Chondrocyte (in vitro differentiated cells): ENCODE data around the gene ATP5ME. TPM values are rescaled to one million over a fixed set of nuclear protein-coding genes. Genes with fewer than 3 reads are reported as not detected.
A peak's percentile ranks its signal among the peaks of the same experiment; 100 is the strongest.

Experiments
- DNase-seq: peaks from one replicate; pipeline ENCODE4 v3.0.0; 2021; ENCODE audit warnings: mixed read lengths, low spot score
- H3K27ac Mint-ChIP-seq: one replicate; pipeline ENCODE4 v1.8.0; 2021; ENCODE audit warnings: mild to moderate bottlenecking, moderate library complexity, mixed read lengths; ENCODE audit not compliant: unreplicated experiment
- H3K27me3 Mint-ChIP-seq: 2 replicates; pipeline ENCODE4 v1.8.0; 2021; ENCODE audit warnings: low read depth, mixed read lengths
- H3K36me3 Mint-ChIP-seq: 2 replicates; pipeline ENCODE4 v1.8.0; 2021; ENCODE audit warnings: low read depth, mixed read lengths
- H3K4me1 Mint-ChIP-seq: 2 replicates; pipeline ENCODE4 v1.8.0; 2021; ENCODE audit warnings: low read depth, mild to moderate bottlenecking, mixed read lengths
- H3K4me3 Mint-ChIP-seq: one replicate; pipeline ENCODE4 v1.8.0; 2021; ENCODE audit warnings: mild to moderate bottlenecking, moderate library complexity, mixed read lengths; ENCODE audit not compliant: unreplicated experiment
- H3K9me3 Mint-ChIP-seq: 2 replicates; pipeline ENCODE4 v1.8.0; 2021; ENCODE audit warnings: low read depth, mixed read lengths
- CTCF ChIP-seq: fragments of 200-600 bp; sonication (generic); IDR thresholded peaks from 2 replicates; pipeline ENCODE4 v1.5.0; 2021; ENCODE audit warnings: antibody characterized with exemption, mild to moderate bottlenecking, moderate library complexity
- total RNA-seq: library from RNA; stranded (reverse); gene quantifications from 3 replicates; pipeline ENCODE4 v1.2.1, GENCODE V29; 2021

Gene ATP5ME
- total RNA-seq, 1 donor from 2014 or later: 240 TPM

GRCh38 chr4:681736-682451, 7.8 kb upstream of the ATP5ME start:
- DNase-seq: no peak
- Mint-ChIP-seq H3K36me3 (no peaks in the 10 kb centered on the region), H3K27ac (no peak overlapping the region), H3K9me3 (no peaks in the 10 kb centered on the region), H3K4me3 (peak overlapping the region; percentile 25), H3K4me1 (peaks cover 12% of the 10 kb centered on the region), H3K27me3 (no peaks in the 10 kb centered on the region)
- TF ChIP-seq CTCF: no peak

GRCh38 chr4:680928-681645, 7.0 kb upstream of the ATP5ME start:
- H3K9me3 Mint-ChIP-seq: no peaks in the 10 kb centered on the region
- H3K27me3 Mint-ChIP-seq: no peaks in the 10 kb centered on the region
- H3K4me3 Mint-ChIP-seq: peak overlapping the region; percentile 61
- peaks cover 12% of the 10 kb centered on the region for H3K4me1 Mint-ChIP-seq
- no peaks in the 10 kb centered on the region for H3K36me3 Mint-ChIP-seq
- no peak overlapping the region for H3K27ac Mint-ChIP-seq
- DNase-seq: no peak
- TF ChIP-seq CTCF: no peak

- DNase-seq: no peak
- Mint-ChIP-seq H3K36me3 (no peaks in the 10 kb centered on the region), H3K4me1 (peaks cover 12% of the 10 kb centered on the region), H3K27ac (no peak overlapping the region), H3K9me3 (no peaks in the 10 kb centered on the region), H3K4me3 (peak overlapping the region; percentile 61), H3K27me3 (no peaks in the 10 kb centered on the region)
- TF ChIP-seq CTCF: no peak
Measured at GRCh38 chr4:680551-680927, 6.5 kb upstream of the ATP5ME start.

GRCh38 chr4:680091-680490, 6.0 kb upstream of the ATP5ME start:
- Mint-ChIP-seq H3K27me3 (no peaks in the 10 kb centered on the region), H3K4me3 (peak overlapping the region; percentile 61), H3K36me3 (no peaks in the 10 kb centered on the region), H3K9me3 (no peaks in the 10 kb centered on the region), H3K4me1 (peaks cover 12% of the 10 kb centered on the region), H3K27ac (no peak overlapping the region)
- TF ChIP-seq CTCF: no peak
- DNase-seq: no peak

- TF ChIP-seq CTCF: no peak
- no peaks in the 10 kb centered on the region for H3K36me3 Mint-ChIP-seq
- H3K27me3 Mint-ChIP-seq: no peaks in the 10 kb centered on the region
- H3K9me3 Mint-ChIP-seq: no peaks in the 10 kb centered on the region
- H3K4me1 Mint-ChIP-seq: peaks cover 12% of the 10 kb centered on the region
- H3K27ac Mint-ChIP-seq: no peak overlapping the region
- no peak for DNase-seq
- no peak overlapping the region for H3K4me3 Mint-ChIP-seq
Measured at GRCh38 chr4:679629-680028, 5.6 kb upstream of the ATP5ME start.
